GM23248 (cell line): ENCODE measurements around the gene MISP. TPM values are rescaled to one million over a fixed set of nuclear protein-coding genes. Genes with fewer than 3 reads are reported as not detected.
"Not testable (repeated sequence)": the region's sequence is repeated elsewhere in the genome, so short reads cannot be mapped to it uniquely, and the experiment has no call there.

ENCODE experiments used
- DNase-seq: peaks from one replicate; pipeline ENCODE4 v3.0.0-alpha.2; 2015
- H2AFZ ChIP-seq: fragments of 200-600 bp; sonication (generic); 2 replicates; pipeline ENCODE4 v1.6.1; 2016; ENCODE audit warnings: antibody characterized with exemption
- H3F3A ChIP-seq: fragments of 200-600 bp; sonication (generic); 2 replicates; pipeline ENCODE4 v1.6.1; 2016; ENCODE audit warnings: mild to moderate bottlenecking, antibody characterized with exemption, mixed run types; ENCODE audit not compliant: insufficient read depth
- H3K27ac ChIP-seq: fragments of 200-600 bp; sonication (generic); 2 replicates; pipeline ENCODE4 v1.5.1; 2016; ENCODE audit warnings: mild to moderate bottlenecking
- H3K27me3 ChIP-seq: fragments of 200-600 bp; sonication (generic); replicated peaks from 2 replicates; pipeline ENCODE4 v1.6.1; 2016; ENCODE audit warnings: mild to moderate bottlenecking; ENCODE audit not compliant: insufficient read depth
- H3K36me3 ChIP-seq: fragments of 200-600 bp; sonication (generic); 2 replicates; pipeline ENCODE4 v1.6.1; 2016; ENCODE audit warnings: low read depth, mild to moderate bottlenecking
- H3K4me1 ChIP-seq: fragments of 200-600 bp; sonication (generic); 2 replicates; pipeline ENCODE4 v1.6.1; 2016; ENCODE audit warnings: mild to moderate bottlenecking; ENCODE audit not compliant: insufficient read depth
- H3K4me2 ChIP-seq: fragments of 200-600 bp; sonication (generic); one replicate; pipeline ENCODE4 v1.6.1; 2016; ENCODE audit warnings: mild to moderate bottlenecking; ENCODE audit not compliant: unreplicated experiment
- H3K4me3 ChIP-seq: fragments of 200-600 bp; sonication (generic); 2 replicates; pipeline ENCODE4 v1.5.1; 2016; ENCODE audit warnings: mild to moderate bottlenecking
- H3K79me2 ChIP-seq: fragments of 200-600 bp; sonication (generic); 2 replicates; pipeline ENCODE4 v1.6.1; 2016; ENCODE audit warnings: mild to moderate bottlenecking; ENCODE audit not compliant: insufficient read depth
- H3K9ac ChIP-seq: fragments of 200-600 bp; sonication (generic); 2 replicates; pipeline ENCODE4 v1.6.1; 2016; ENCODE audit warnings: mild to moderate bottlenecking
- H3K9me2 ChIP-seq: fragments of 200-600 bp; sonication (generic); 2 replicates; pipeline ENCODE4 v1.6.1; 2016; ENCODE audit warnings: mixed run types, mild to moderate bottlenecking, moderate library complexity; ENCODE audit not compliant: insufficient read depth
- H3K9me3 ChIP-seq: fragments of 200-600 bp; sonication (generic); one replicate; pipeline ENCODE4 v1.6.1; 2017; ENCODE audit warnings: low read depth
- H4K20me1 ChIP-seq: fragments of 200-600 bp; sonication (generic); 2 replicates; pipeline ENCODE4 v1.6.0; 2016; ENCODE audit not compliant: insufficient read depth
- EZH2 ChIP-seq: fragments of 200-600 bp; sonication (generic); IDR thresholded peaks from 2 replicates; pipeline ENCODE4 v1.6.1; 2018; ENCODE audit warnings: antibody characterized with exemption, mild to moderate bottlenecking; ENCODE audit not compliant: insufficient read depth, poor library complexity, severe bottlenecking
- EZH2phosphoT487 ChIP-seq: fragments of 200-600 bp; sonication (generic); IDR thresholded peaks from 2 replicates; pipeline ENCODE4 v1.6.1; 2018; ENCODE audit warnings: antibody characterized with exemption, moderate library complexity, mild to moderate bottlenecking, low read depth; ENCODE audit not compliant: insufficient read depth
- WGBS, 2 experiments: methylation state at CpG; one replicate each; pipeline ENCODE4 v1.1.6; 2015 to 2017; ENCODE audit warnings: low lambda C conversion rate in 2 of 2, low coverage in 1 of 2; ENCODE audit errors: missing lambda C conversion rate in 2 of 2; 5-methylcytosine and 5-hydroxymethylcytosine counted together
- in situ Hi-C: fragments of 300-500 bp; cut with MboI; formaldehyde crosslinking; loops from 2 replicates; pipeline ENCODE4 v1.15.0; 2020
- polyA plus RNA-seq: library from polyadenylated mRNA; unstranded; fragments of >200 nt; fragmentation: Nextera tagmentation; extraction: Ambion mirVana; gene quantifications from 2 replicates; pipeline ENCODE4 v1.2.1, GENCODE V29; 2016
- total RNA-seq: library from RNA; depleted of rRNA; stranded (reverse); fragments of >200 nt; shearing (Covaris generic); gene quantifications from 2 replicates; pipeline ENCODE4 v1.2.3, GENCODE V29; 2014

Gene MISP
- total and polyA plus RNA-seq, 2 experiments from 2014 or later = not detected

- Histone ChIP-seq H3F3A (no peaks in the 10 kb centered on the region), H3K27me3 (no peaks in the 10 kb centered on the region), H3K79me2 (no peaks in the 10 kb centered on the region), H3K4me3 (no peak overlapping the region), H3K9me3 (no peaks in the 10 kb centered on the region), H3K9me2 (no peaks in the 10 kb centered on the region), H3K4me1 (no peaks in the 10 kb centered on the region), H3K36me3 (no peaks in the 10 kb centered on the region), H3K9ac (no peak overlapping the region), H4K20me1 (no peaks in the 10 kb centered on the region), H2AFZ (no peak overlapping the region), H3K27ac (no peak overlapping the region), H3K4me2 (no peak overlapping the region)
- DNase-seq = no peak
- no peak for TF ChIP-seq EZH2phosphoT487
- no peak for TF ChIP-seq EZH2
- in situ Hi-C loops = no loop called here
- WGBS, 2 experiments = 84 to 86% methylated on average over 23 to 24 of the region's 24 CpGs
Measured at GRCh38 chr19:742540-743075, 8.3 kb upstream of the MISP start.

GRCh38 chr19:743168-743687, 7.7 kb upstream of the MISP start:
- Histone ChIP-seq H3K27me3 (no peaks in the 10 kb centered on the region), H3K4me1 (no peaks in the 10 kb centered on the region), H3K36me3 (no peaks in the 10 kb centered on the region), H3K9me3 (no peaks in the 10 kb centered on the region), H4K20me1 (no peaks in the 10 kb centered on the region), H3F3A (no peaks in the 10 kb centered on the region), H3K9me2 (no peaks in the 10 kb centered on the region), H3K79me2 (no peaks in the 10 kb centered on the region), H3K9ac (no peak overlapping the region), H3K27ac (no peak overlapping the region), H3K4me3 (no peak overlapping the region), H2AFZ (no peak overlapping the region), H3K4me2 (no peak overlapping the region)
- in situ Hi-C loops = no loop called here
- DNase-seq = no peak
- TF ChIP-seq EZH2phosphoT487 (no peak), EZH2 (no peak)
- WGBS, 2 experiments = 59 to 69% methylated on average over 12 to 13 of the region's 13 CpGs

- in situ Hi-C loops, H3K79me2 ChIP-seq, H3K4me3 ChIP-seq, H3K27ac ChIP-seq, H3K4me2 ChIP-seq, H3K9me2 ChIP-seq, H3F3A ChIP-seq, H2AFZ ChIP-seq, H4K20me1 ChIP-seq, H3K9ac ChIP-seq, H3K9me3 ChIP-seq, H3K27me3 ChIP-seq, H3K4me1 ChIP-seq, H3K36me3 ChIP-seq, DNase-seq: not testable (repeated sequence)
- WGBS, 2 experiments = 63 to 75% methylated on average over 7 of the region's 7 CpGs
Measured at GRCh38 chr19:745138-745537, 5.8 kb upstream of the MISP start.

- H3K9me3 ChIP-seq = no peaks in the 10 kb centered on the region
- H3K36me3 ChIP-seq = no peaks in the 10 kb centered on the region
- no peak for TF ChIP-seq EZH2phosphoT487
- TF ChIP-seq EZH2 = no peak
- DNase-seq = no peak
- H3K4me2 ChIP-seq = no peak overlapping the region
- H3K4me1 ChIP-seq = peaks cover 2% of the 10 kb centered on the region; the same call in 1 of the 2 replicates
- H3K4me3 ChIP-seq = no peak overlapping the region
- H3K27me3 ChIP-seq = no peaks in the 10 kb centered on the region
- H3F3A ChIP-seq = no peaks in the 10 kb centered on the region
- H3K79me2 ChIP-seq = no peaks in the 10 kb centered on the region
- in situ Hi-C loops = no loop called here
- no peaks in the 10 kb centered on the region for H4K20me1 ChIP-seq
- no peak overlapping the region for H3K9ac ChIP-seq
- 92 to 97% methylated on average over 21 to 43 of the region's 43 CpGs for WGBS, 2 experiments
- no peaks in the 10 kb centered on the region for H3K9me2 ChIP-seq
- no peak overlapping the region for H3K27ac ChIP-seq
- no peak overlapping the region for H2AFZ ChIP-seq
Measured at GRCh38 chr19:746208-746819, 4.6 kb upstream of the MISP start.

- in situ Hi-C loops = no loop called here
- Histone ChIP-seq H3F3A (no peaks in the 10 kb centered on the region), H3K36me3 (no peaks in the 10 kb centered on the region), H2AFZ (no peak overlapping the region), H3K4me3 (no peak overlapping the region), H3K79me2 (no peaks in the 10 kb centered on the region), H3K9me3 (no peaks in the 10 kb centered on the region), H3K27ac (no peak overlapping the region), H4K20me1 (no peaks in the 10 kb centered on the region), H3K4me2 (no peak overlapping the region), H3K27me3 (no peaks in the 10 kb centered on the region), H3K9me2 (no peaks in the 10 kb centered on the region), H3K9ac (no peak overlapping the region), H3K4me1 (peaks cover 8% of the 10 kb centered on the region; the same call in 1 of the 2 replicates)
- TF ChIP-seq EZH2phosphoT487 (no peak), EZH2 (no peak)
- no peak for DNase-seq
- 91 to 95% methylated on average over 21 to 22 of the region's 22 CpGs for WGBS, 2 experiments
Measured at GRCh38 chr19:746956-747355, 4.0 kb upstream of the MISP start.
